ENCODE results near the gene MOV10L1.

The MOV10L1 gene

DNA sequence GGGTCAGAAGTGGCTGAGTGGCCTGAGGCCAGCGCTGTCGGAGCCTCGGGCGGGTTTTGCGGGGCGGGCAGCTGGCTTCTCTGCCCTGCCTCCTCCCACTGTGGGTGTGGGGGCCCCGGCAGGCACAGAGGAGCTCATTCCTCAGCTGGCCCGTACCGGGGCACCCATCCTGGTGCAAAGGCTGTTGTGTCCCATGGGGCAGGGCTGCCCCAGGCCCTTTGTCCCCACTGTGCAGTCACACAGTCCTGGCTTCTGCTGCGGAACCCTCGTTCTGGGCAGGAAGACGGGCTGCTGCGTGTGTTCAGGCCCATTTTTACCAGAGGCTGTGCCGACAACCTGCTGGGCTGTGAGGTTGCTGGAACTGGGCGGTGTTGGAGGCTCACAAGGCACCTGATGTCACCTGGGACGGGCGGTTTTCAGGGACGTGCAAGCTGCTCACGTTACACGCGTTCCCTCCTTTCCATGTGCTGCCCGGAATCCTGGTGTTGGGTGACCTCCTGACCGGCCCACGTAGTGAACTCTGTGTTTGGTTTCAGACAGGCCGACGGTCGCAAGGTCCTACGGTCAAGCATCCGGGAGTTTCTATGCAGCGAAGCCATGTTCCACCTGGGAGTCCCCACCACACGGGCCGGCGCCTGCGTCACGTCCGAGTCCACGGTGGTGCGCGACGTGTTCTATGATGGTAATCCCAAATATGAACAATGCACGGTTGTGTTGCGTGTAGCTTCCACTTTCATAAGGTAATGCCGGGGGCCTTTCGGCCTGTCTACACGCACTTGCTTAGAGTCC lies 116.2 kb downstream of the MOV10L1 start:
- DNase-seq: no peak

- no peak for DNase-seq
Observed at GRCh38 chr22:50206599-50206998, 116.8 kb downstream of the MOV10L1 start.

DNA sequence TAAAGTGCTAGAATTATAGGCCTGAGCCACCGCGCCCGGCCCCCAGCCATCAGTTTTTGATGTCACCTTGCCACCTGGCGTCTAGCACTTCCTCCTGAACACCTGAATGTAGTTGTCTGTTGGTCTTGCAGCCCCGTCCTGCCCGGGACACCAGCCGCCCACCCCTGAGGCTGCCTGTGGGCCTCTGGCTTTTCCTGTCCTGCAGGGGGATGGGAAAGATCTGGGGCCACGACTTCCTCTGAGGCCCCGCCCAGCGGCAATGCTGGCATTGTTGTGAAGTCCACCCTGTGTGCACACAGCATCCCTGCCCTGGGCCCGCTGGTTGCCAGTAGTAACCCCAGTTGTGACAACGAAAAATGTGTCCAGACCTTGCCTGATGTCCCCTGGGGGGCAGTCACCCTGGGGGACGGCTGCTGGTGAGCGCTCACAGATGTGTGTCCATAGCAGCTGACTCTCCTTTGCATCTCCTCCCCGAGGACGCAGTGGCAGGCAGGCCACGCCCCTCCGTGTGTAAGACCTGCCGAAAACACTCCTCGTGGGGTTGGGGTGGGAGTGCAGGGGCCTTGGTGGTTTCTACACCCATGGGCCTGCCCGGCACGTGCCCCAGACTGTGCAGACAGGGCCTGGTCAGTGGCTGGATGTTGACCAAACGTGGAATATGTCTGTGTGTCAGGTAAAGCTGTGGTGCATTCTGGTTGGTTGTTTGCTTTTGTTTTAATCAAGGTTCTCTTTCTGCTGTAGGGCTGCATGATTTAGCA lies 117.8 kb downstream of the MOV10L1 start:
- no peak for DNase-seq

- no peak for DNase-seq
Observed at GRCh38 chr22:50208430-50208938, 118.7 kb downstream of the MOV10L1 start.

DNA sequence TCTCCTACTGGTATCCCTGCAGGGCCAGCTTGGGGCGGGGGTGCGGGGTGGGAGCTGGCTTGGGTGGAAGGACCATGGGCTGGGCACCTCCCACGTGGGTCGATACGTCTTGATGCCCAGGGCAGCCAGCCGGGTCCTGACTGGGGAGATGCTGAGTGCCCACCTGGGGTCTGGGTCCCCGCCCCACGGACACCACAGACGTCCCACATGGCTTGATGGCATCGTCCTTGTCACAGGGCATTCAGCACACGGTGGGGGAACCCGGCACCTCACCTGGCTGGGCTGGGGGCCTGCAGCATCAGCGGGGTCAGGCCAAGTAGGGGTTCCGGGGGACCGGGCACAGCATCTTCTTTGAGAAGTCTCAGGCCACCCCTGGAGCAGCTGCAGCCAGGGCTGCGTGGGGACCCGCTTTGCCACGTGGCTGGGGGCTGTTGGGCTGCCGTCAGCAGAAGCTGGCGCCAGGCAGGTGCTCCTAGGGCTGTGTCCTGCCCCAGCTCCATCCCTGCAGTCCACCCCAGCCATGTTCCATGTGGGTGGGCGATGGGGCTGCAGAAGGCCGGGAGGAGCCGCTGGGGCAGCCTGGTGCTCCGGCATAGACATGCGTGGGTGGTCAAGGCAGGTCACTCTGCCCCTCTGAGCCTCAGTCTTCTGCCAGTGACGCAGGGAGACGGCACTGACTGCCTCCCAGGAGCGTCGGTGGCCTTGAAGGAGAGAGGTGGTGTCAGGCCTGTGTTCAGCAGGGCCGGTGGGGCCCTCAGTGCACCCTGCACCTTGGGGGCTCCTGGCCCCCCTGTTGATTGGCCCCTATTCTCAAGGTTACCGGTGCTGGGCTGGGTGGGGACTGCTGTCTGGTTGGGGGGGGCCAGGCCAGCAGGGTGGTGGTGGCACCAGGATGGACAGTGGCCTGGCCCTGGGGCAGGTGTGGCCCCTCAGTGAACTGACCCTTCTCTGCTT lies 119.4 kb downstream of the MOV10L1 start:
- DNase-seq: no peak

- peak; percentile 62 for DNase-seq
Observed at GRCh38 chr22:50209893-50210292, 120.1 kb downstream of the MOV10L1 start.

DNA sequence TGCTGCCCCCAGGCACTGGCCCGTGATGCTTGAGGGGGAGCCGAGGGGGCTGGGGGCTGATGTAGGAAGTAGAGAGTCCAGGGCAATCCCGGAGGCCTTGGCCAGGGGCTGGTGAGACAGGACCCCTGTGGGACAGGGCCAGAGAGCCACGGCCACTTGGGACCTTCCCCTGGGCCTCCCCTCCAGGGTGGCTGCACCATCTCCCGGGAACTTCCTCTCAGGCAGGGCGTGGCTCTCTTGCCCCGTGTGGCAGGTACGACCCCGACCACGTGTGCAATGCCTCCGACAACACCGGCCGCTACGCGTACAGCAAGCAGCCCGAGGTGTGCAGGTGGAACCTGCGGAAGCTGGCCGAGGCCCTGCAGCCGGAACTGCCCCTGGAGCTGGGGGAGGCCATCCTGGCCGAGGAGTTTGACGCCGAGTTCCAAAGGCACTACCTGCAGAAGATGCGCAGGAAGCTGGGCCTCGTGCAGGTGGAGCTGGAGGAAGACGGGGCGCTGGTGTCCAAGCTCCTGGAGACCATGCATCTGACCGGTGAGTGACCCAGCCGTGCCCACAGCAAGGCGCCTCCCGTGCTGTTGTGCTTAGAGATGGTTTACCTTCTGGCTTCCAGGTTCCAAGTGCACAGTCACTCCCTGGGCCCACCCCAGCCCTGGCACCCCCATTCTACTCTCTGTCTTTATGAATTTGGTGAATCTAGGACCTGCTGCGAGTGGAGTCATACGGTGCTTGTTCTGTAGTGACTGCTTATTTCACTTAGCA lies 120.8 kb downstream of the MOV10L1 start:
- no peak for DNase-seq

GRCh38 chr22:50211147-50211546 lies 121.3 kb downstream of the MOV10L1 start:
- no peak for DNase-seq
